Islet of Langerhans (tissue), 1 donor: ENCODE results near the gene TNS4.

ENCODE experiments used
- FAIRE-seq: peaks from one replicate; lab custom pipeline; 2011; peaks lifted over from hg19 to GRCh38; lab: Jason Lieb, UNC

Gene TNS4

GRCh38 chr17:40493697-40494096 is 7.7 kb downstream of the TNS4 start:
- FAIRE-seq = no peak

- FAIRE-seq = no peak
These were observed 9.9 kb downstream of the TNS4 start for GRCh38 chr17:40491486-40491885.

DNA sequence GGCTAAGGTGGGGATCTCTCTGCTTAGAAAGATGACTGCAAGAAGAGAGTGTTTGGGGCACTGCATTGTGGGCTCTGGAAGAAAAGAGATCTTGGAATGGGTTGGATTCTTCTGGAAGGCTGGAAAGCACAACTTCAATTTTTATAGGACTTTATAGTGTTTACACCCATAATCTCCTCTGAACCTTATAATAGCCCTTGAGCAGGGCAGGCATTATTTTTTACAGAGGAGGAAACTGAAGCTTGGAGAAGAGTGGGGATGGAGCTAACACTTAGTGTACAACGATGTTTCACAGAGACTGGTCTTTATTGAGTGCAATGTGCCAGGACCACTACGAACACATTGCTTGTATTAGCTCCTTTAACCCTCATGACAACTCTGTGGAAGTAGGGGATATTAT is 10.4 kb downstream of the TNS4 start:
- FAIRE-seq = no peak

DNA sequence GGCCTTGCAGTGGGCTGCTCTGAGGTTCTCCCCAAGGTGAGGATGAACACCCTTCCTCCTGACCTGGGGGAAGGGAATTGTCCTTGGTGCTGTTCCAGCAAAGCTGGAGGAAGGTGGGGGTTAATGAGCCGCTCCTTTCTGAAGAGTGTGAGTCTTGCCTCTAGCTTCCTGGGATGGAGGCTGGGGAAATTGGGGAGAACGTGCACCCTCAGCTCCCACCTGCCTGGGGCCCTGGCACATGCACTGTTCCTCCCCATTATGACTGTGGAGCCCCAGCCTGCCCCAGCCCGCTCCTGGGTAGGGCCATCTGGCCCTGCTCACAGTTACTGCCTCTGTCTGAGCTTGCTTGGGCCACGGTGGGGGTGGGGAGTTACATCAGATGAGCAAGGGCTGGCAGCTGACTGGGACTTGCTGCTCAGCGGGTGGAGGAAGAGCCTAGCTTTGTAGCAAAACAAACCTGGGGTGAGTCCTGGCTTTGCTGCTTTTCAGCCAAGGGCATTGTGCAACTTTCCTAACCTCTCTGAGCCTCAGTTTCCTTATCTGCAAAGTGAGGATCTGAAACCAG is 11.1 kb downstream of the TNS4 start:
- FAIRE-seq = no peak

GRCh38 chr17:40487371-40488020 is 13.9 kb downstream of the TNS4 start:
- no peak for FAIRE-seq

GRCh38 chr17:40486522-40487370 is 14.7 kb downstream of the TNS4 start:
- no peak for FAIRE-seq

DNA sequence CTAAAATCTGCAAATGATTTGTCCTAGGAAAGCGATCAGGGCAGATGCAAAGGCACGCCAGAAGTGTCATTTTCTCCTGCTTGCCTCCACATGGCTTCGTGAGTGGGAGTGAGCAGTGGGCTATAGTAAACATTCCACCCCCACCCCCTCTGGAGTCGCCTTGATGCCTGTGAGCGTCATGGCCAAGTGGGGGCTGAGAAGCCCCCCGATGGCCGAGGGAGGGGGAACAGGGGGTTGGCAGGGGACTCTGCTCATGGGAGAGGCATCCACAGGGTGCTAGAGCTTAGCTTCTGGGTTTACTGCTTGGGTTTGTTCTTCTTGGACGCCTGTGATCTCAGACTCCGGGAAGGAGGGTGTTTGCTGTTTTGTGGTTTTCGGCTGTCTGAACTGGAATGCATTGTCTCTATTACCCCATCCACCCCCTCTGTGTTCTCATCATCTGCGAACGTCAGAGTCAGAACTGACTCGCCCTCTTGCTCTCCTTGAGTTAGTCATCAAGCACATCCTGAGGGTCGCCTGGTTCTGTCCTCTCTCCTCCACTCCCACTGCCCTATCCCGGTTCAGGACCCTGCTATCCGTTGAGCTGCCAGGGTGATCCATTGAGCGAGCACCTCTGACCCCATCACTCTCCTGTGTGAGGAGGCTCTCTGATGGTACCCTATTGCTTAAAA is 15.4 kb downstream of the TNS4 start:
- FAIRE-seq = no peak

GRCh38 chr17:40484973-40485530 is 16.4 kb downstream of the TNS4 start:
- no peak for FAIRE-seq

DNA sequence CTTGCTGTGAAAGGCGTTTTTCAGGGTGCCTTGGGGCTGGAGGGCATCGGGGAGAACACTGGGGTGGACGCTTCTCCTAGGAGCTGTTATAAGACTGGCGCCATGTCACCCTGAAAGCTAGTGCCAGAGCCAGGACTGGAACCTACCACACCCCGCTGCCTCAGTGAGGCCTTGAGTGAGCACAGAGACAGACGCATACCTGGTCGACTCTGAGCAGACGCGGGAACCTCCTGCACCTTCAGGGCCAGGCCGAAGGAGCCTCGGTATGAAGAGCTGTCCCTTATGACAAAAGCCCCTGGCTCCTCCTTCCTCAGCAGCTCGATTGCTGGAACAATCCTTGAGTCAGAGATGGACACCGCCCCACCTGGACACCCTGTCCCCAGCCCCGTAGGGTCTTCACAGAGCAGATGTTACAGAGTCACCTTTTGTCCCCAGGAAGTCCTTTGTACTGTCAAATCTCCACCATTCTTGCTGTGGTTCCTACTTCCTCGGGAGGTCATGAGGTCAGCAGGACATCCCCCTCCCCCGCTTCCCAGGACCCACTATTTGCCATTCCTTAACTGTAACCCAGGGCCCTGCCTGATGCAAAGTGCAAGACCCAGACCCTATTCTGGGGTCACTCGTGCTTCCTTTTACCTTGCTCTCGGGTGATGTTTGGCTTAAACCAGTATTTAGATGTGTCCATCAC is 17.0 kb downstream of the TNS4 start:
- no peak for FAIRE-seq

- FAIRE-seq = no peak
These were observed 17.7 kb downstream of the TNS4 start for GRCh38 chr17:40483679-40484078.

- no peak for FAIRE-seq
These were observed 18.7 kb downstream of the TNS4 start for GRCh38 chr17:40482722-40483121.

GRCh38 chr17:40481106-40481505 is 20.3 kb downstream of the TNS4 start:
- no peak for FAIRE-seq

- no peak for FAIRE-seq
These were observed 20.9 kb downstream of the TNS4 start for GRCh38 chr17:40480501-40481003.

GRCh38 chr17:40479754-40480480 is 21.5 kb downstream of the TNS4 start:
- FAIRE-seq = no peak

DNA sequence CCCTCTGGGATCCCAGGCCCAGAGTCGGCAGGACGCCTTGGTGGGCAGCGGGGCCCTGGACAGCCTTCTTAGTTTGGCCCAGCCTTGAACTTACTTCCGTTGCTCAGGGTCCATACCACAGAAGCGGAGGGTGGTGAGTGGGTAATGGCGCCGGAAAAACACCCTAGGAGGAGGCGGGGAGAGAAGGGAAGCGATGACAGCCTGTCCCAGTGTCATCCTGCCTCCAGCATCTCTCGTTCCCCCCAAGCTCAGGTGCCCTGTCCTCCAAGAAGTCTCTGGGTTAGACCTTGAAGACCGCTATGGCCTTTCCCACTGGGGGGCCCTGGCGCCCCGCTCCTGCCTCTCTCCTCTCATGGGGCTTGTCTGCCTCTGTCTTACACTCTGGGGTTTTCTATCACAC is 22.9 kb downstream of the TNS4 start:
- FAIRE-seq = no peak

DNA sequence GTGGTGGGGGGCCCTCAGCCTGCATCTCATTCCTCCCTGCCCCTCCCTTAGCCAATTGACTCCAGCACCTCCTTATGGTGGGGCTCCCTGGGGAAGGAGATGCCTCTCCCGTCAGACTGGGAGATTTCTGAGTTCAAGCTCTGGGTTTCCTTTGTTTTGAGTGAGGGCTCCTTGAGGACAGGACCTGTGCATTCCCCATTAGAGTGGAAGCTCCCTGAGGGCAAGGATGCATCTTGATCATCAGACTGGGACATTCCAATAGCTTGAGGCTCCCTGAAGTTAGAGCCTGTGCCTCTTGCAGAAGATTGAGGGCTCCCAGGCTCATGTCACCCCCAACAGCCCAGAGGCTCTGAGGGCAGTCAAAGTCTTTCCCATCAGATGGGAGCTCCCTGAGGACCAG is 23.6 kb downstream of the TNS4 start:
- FAIRE-seq = no peak

DNA sequence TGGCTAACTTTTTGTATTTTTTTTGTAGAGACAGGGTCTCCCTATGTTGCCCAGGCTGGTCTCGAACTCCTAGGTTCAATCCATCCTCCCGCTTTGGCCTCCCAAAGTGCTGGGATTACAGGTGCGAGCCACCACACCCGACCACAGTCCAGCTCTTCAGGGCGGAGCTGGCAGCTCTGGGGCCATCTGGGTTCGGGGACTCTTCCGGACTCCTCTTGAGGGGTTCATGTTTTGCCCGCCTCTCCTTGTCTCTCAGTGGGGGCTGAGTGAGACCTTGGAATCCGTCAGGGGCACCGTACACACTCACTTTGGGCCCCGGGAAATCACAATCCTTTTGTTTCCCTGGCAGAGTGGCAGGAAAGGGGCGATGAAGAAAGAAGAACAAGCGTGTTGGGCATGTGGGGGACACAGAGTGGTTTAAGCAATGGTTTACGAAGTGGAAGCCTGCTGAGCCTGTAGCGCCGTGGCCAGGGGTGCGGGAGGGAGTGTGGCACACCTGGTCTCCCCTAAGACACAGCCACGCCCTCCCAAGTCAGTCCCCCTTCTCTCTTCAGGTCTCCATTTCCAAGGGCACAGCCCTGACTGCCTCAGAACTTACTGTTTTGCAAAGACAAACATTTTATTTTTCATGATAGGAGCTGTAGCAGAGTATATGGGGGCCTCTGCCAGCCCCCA is 26.1 kb downstream of the TNS4 start:
- FAIRE-seq = no peak

DNA sequence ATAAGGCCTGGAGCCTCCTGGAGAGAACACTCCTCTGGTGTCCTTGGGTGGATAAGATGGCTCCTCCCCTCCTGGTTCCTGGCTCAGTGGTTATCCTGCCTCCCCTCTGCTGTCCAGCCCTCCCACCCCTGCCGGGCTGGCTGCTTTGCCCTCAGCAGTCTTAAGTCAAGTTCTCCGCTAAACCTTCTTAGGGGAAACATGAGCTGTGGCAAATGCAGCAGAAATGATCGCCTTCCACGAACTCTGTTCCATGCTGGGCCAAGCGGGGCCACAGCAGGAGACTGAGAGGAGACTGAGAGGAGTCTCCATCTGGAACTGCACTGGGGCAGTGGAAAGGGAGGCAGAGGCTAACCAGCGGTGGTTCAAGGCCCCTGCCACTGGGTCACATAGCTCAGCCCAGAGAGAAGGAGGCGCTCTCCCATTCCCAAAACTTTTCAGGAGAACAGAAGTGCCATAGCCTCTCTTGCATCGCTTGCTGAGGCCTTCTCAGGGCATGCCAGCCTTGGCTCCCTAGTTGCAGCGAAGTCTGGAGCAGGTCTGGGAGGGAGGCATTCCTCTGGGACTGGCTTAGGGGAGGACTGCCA is 26.9 kb downstream of the TNS4 start:
- FAIRE-seq = no peak

DNA sequence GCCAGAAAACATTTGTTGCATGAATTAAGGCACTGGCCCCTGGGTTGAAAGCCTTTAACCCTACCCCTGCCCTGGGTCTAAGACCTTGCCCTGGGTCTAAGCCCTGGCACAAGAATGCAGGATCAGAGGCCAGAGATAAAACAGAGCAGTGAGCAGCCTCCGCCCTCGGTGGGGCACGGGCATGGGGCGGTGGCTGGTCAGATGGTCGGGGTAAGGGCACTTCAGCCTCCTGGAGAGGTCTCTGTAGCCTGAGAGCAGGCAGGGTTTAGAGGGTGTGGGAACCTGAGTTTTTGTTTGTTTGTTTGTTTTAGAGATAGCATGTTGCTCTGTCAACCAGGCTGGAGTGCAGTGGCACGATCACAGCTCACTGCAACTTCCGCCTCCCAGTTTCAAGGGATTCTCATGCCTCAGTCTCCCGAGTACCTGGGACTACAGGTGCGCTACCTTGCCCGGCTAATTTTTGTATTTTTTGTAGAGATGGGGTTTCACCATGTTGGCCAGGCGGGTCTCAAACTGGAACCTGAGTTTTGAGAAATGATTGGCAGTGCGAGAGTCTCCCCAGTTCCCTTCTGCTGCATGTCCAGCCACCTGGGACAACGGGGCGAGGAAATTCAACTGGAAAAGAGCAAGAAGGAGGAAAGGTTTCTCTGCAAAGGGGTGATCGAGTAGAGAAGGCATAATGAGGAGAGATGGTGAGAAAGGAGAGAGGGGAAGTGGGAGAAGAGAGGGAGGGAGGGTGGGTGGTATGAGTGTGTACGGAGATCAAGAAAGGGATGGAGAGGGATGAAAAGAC is 27.7 kb downstream of the TNS4 start:
- no peak for FAIRE-seq
